Tibial nerve (tissue), 3 donors: ENCODE data around the gene PPT1.

Experiments
- POLR2A ChIP-seq, 2 donors: fragments of 450-650 bp; IDR thresholded peaks; one replicate each; pipeline ENCODE4 v1.6.1; 2017; ENCODE audit warnings: antibody characterized with exemption in 2 of 2, mild to moderate bottlenecking in 2 of 2, moderate library complexity in 2 of 2
- TF ChIP-seq, protein P1 (sequence below), 5 experiments: fragments of 200-600 bp in 3 of 5; fragments of 450-650 bp in 2 of 5; sonication (generic) in 3 of 5; IDR thresholded peaks; one replicate each; pipeline ENCODE4 v1.5.1; 2016 to 2019; ENCODE audit warnings: antibody characterized with exemption in 5 of 5, mild to moderate bottlenecking in 3 of 5, moderate library complexity in 2 of 5

DNA sequence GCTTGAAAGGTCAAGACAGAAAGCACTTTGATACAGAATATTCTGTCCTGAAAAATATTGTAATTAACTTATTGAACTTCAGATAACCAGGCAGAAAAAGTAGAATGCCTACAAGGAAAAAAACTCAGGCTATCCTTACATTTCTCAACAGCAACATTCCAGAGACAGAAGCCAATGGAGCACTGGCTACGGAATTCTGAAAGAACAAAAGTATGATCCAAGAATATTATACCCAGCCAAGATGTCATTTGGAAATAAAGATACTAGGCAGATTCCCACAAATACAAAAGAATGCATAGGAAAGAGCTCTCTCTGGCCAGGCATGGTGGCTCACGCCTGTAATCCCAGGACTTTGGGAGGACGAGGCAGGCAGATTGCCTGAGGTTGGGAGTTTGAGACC, 5.8 kb upstream of the PPT1 start:
- TF ChIP-seq POLR2A (IDR thresholded peaks at IDR 0.05): no peak
- TF ChIP-seq, protein P1, sequence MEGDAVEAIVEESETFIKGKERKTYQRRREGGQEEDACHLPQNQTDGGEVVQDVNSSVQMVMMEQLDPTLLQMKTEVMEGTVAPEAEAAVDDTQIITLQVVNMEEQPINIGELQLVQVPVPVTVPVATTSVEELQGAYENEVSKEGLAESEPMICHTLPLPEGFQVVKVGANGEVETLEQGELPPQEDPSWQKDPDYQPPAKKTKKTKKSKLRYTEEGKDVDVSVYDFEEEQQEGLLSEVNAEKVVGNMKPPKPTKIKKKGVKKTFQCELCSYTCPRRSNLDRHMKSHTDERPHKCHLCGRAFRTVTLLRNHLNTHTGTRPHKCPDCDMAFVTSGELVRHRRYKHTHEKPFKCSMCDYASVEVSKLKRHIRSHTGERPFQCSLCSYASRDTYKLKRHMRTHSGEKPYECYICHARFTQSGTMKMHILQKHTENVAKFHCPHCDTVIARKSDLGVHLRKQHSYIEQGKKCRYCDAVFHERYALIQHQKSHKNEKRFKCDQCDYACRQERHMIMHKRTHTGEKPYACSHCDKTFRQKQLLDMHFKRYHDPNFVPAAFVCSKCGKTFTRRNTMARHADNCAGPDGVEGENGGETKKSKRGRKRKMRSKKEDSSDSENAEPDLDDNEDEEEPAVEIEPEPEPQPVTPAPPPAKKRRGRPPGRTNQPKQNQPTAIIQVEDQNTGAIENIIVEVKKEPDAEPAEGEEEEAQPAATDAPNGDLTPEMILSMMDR (IDR thresholded peaks at IDR 0.05): no peak
